SK-N-SH (cell line): ENCODE data around the gene SYNE1. TPM values are rescaled to one million over a fixed set of nuclear protein-coding genes. Genes with fewer than 3 reads are reported as not detected.

Experiments
- CTCF ChIA-PET: fragments of 300-600, 350-600 bp; formaldehyde crosslinking; extraction: SDS; loops from one replicate; lab custom pipeline; 2021; lab: Yijun Ruan, JAX
- POLR2A ChIA-PET: fragments of 350-600 bp; sonication (Branson Sonifier 250); formaldehyde crosslinking; extraction: SDS; loops from one replicate; lab custom pipeline; 2020; ENCODE audit warnings: antibody characterized with exemption, inconsistent platforms; lab: Yijun Ruan, JAX
- DNase-seq: peaks from one replicate; pipeline ENCODE4 v3.0.0; 2012
- H2AFZ ChIP-seq: fragments of 200-600 bp; sonication (generic); 2 replicates; pipeline ENCODE4 v1.8.1; 2016; ENCODE audit warnings: antibody characterized with exemption, mild to moderate bottlenecking, low read depth
- H3F3A ChIP-seq: fragments of 200-600 bp; sonication (generic); replicated peaks from 2 replicates; pipeline ENCODE3; 2016; ENCODE audit warnings: antibody characterized with exemption, mild to moderate bottlenecking; ENCODE audit not compliant: insufficient read depth
- H3K27ac ChIP-seq, 2 experiments: fragments of 200-500 bp in 1 of 2; fragments of 200-600 bp in 1 of 2; sonication (Bioruptor generic) in 1 of 2; sonication (generic), shearing (Covaris generic) in 1 of 2; 2 replicates each; pipeline versions ENCODE4 v1.5.1 to v1.6.1; 2014 to 2016; ENCODE audit warnings: low read depth in 2 of 2, inconsistent platforms in 1 of 2, low read length in 1 of 2, mild to moderate bottlenecking in 1 of 2, mixed read lengths in 1 of 2
- H3K27me3 ChIP-seq: fragments of 200-600 bp; sonication (generic), shearing (Covaris generic); 2 replicates; pipeline ENCODE4 v1.6.1; 2016; ENCODE audit warnings: mixed run types; ENCODE audit not compliant: insufficient read depth
- H3K36me3 ChIP-seq, 2 experiments: fragments of 200-500 bp in 1 of 2; fragments of 200-600 bp in 1 of 2; sonication (Bioruptor generic) in 1 of 2; sonication (generic) in 1 of 2; replicated peaks in 1 of 2; 2 replicates each; pipeline versions ENCODE3 to v1.5.1; 2014 to 2016; ENCODE audit warnings: low read length in 1 of 2, mild to moderate bottlenecking in 1 of 2; ENCODE audit not compliant: insufficient read depth in 2 of 2, control insufficient read depth in 1 of 2
- H3K4me1 ChIP-seq, 2 experiments: fragments of 200-500 bp in 1 of 2; fragments of 200-600 bp in 1 of 2; sonication (Bioruptor generic) in 1 of 2; sonication (generic), shearing (Covaris generic) in 1 of 2; 2 replicates each; pipeline versions ENCODE4 v1.5.1 to v1.6.1; 2014 to 2016; ENCODE audit warnings: low read depth in 1 of 2, low read length in 1 of 2, mixed run types in 1 of 2; ENCODE audit not compliant: insufficient read depth in 2 of 2, control insufficient read depth in 1 of 2
- H3K4me2 ChIP-seq: fragments of 200-600 bp; sonication (generic), shearing (Covaris generic); 2 replicates; pipeline ENCODE4 v1.6.1; 2017; ENCODE audit warnings: mixed run types
- H3K4me3 ChIP-seq, 2 experiments: fragments of 200-500 bp in 1 of 2; fragments of 200-600 bp in 1 of 2; sonication (Bioruptor generic) in 1 of 2; sonication (generic), shearing (Covaris generic) in 1 of 2; 2 replicates each; pipeline versions ENCODE4 v1.5.1 to v1.8.1; 2014 to 2016; ENCODE audit warnings: low read depth in 2 of 2, inconsistent platforms in 1 of 2, low read length in 1 of 2, mild to moderate bottlenecking in 1 of 2, mixed read lengths in 1 of 2, moderate library complexity in 1 of 2
- H3K79me2 ChIP-seq: fragments of 200-600 bp; sonication (generic); 2 replicates; pipeline ENCODE4 v1.8.1; 2017; ENCODE audit warnings: mild to moderate bottlenecking; ENCODE audit not compliant: insufficient read depth
- H3K9ac ChIP-seq: fragments of 200-600 bp; sonication (generic); 2 replicates; pipeline ENCODE4 v1.6.1; 2017; ENCODE audit warnings: mixed run types
- H3K9me2 ChIP-seq: fragments of 200-600 bp; sonication (generic); 2 replicates; pipeline ENCODE4 v1.6.1; 2017; ENCODE audit warnings: mixed run types
- H3K9me3 ChIP-seq: fragments of 200-600 bp; sonication (generic); 2 replicates; pipeline ENCODE4 v1.6.1; 2017; ENCODE audit warnings: mixed run types, mild to moderate bottlenecking, moderate library complexity
- H4K20me1 ChIP-seq: fragments of 200-600 bp; sonication (generic); 2 replicates; pipeline ENCODE4 v1.6.1; 2017; ENCODE audit warnings: mild to moderate bottlenecking, mixed run types; ENCODE audit not compliant: insufficient read depth
- CTCF ChIP-seq: fragments of 200-600 bp; sonication (generic); IDR thresholded peaks from 2 replicates; pipeline ENCODE4 v1.6.1; 2017; ENCODE audit warnings: antibody characterized with exemption, mild to moderate bottlenecking, moderate library complexity
- EP300 ChIP-seq, 2 experiments: IDR thresholded peaks; 2 replicates each; pipeline versions ENCODE4 v1.4.0 to v1.6.1; 2012; ENCODE audit warnings: borderline replicate concordance in 1 of 2, low read depth in 1 of 2, low read length in 1 of 2
- EZH2phosphoT487 ChIP-seq: fragments of 200-600 bp; sonication (generic); IDR thresholded peaks from 2 replicates; pipeline ENCODE4 v1.6.1; 2017; ENCODE audit warnings: low read depth, mixed run types, mild to moderate bottlenecking, antibody characterized with exemption, moderate library complexity, borderline replicate concordance
- FOSL2 ChIP-seq: IDR thresholded peaks from 2 replicates; pipeline ENCODE4 v1.4.0; 2012; ENCODE audit warnings: low read depth, mild to moderate bottlenecking, moderate library complexity, borderline replicate concordance
- FOXJ3 ChIP-seq: sonication (generic); formaldehyde crosslinking; IDR thresholded peaks from 2 replicates; pipeline ENCODE4 v1.5.1; 2020; ENCODE audit warnings: mild to moderate bottlenecking, missing genetic modification reagents
- MAX ChIP-seq: IDR thresholded peaks from 2 replicates; pipeline ENCODE4 v1.4.0; 2012; ENCODE audit warnings: low read depth
- POLR2AphosphoS5 ChIP-seq: IDR thresholded peaks from 2 replicates; pipeline ENCODE4 v1.6.1; 2012; ENCODE audit warnings: low read depth, low read length
- RAD21 ChIP-seq: IDR thresholded peaks from 2 replicates; pipeline ENCODE4 v1.6.1; 2012; ENCODE audit warnings: mild to moderate bottlenecking, low read length
- REST ChIP-seq: IDR thresholded peaks from 2 replicates; pipeline ENCODE4 v1.6.1; 2012; ENCODE audit warnings: mild to moderate bottlenecking, low read depth, low read length, moderate library complexity
- TAF1 ChIP-seq: IDR thresholded peaks from 2 replicates; pipeline ENCODE4 v1.6.1; 2012; ENCODE audit warnings: low read depth, mild to moderate bottlenecking, low read length, moderate library complexity, borderline replicate concordance
- TCF12 ChIP-seq: IDR thresholded peaks from 2 replicates; pipeline ENCODE4 v1.4.0; 2012
- TEAD4 ChIP-seq: IDR thresholded peaks from 2 replicates; pipeline ENCODE4 v1.4.0; 2012; ENCODE audit warnings: mild to moderate bottlenecking, borderline replicate concordance; ENCODE audit not compliant: insufficient read depth
- YY1 ChIP-seq: IDR thresholded peaks from 2 replicates; pipeline ENCODE4 v1.4.0; 2012; ENCODE audit warnings: low read depth, mild to moderate bottlenecking
- ZBTB33 ChIP-seq: IDR thresholded peaks from 2 replicates; pipeline ENCODE4 v1.4.0; 2012; ENCODE audit warnings: low read depth, borderline replicate concordance
- WGBS: methylation state at CpG from one replicate; pipeline ENCODE4 v1.1.6; 2017; ENCODE audit warnings: low lambda C conversion rate; 5-methylcytosine and 5-hydroxymethylcytosine counted together
- polyA plus RNA-seq, 3 experiments: library from polyadenylated mRNA; depleted of rRNA; stranded (reverse); fragments of >200 nt; gene quantifications; 2 replicates each; pipeline ENCODE4 v1.2.3, GENCODE V29; 2012

Gene SYNE1
- polyA plus RNA-seq, 1 of the 3 experiments (the other 2 are of a cell fraction), result 31.1 TPM

GRCh38 chr6:152085451-152085921 is 551.7 kb downstream of the SYNE1 start:
- Histone ChIP-seq H4K20me1 (no peaks in the 10 kb centered on the region), H3K27ac (no peak overlapping the region), H3K4me2 (no peak overlapping the region), H3K4me3 (no peak overlapping the region), H3K79me2 (no peaks in the 10 kb centered on the region), H3K36me3 (no peaks in the 10 kb centered on the region), H2AFZ (no peak overlapping the region), H3K9me3 (no peaks in the 10 kb centered on the region), H3F3A (peaks cover 9% of the 10 kb centered on the region), H3K9me2 (no peaks in the 10 kb centered on the region), H3K27me3 (no peaks in the 10 kb centered on the region), H3K4me1 (peaks cover 0 to 3% of the 10 kb centered on the region in 2 experiments; a peak in 2 of 4 replicates), H3K9ac (no peak overlapping the region)
- CTCF ChIA-PET, result interaction anchor here (1.0 kb wide), 1 partner anchor 12 kb away, joined by 3 read pairs; no protein-coding TSS in a partner anchor
- 46% methylated on average over 4 of the region's 4 CpGs for WGBS
- POLR2A ChIA-PET, result no interaction called here
- no peak for DNase-seq
- no peak for TF ChIP-seq FOSL2
- TF ChIP-seq EP300 (IDR thresholded peaks at IDR 0.05; ENCODE audit: borderline replicate concordance in 1 of 2, low read depth in 1 of 2, low read length in 1 of 2), result no peak
- TF ChIP-seq TAF1, result no peak
- TF ChIP-seq MAX, result no peak
- TF ChIP-seq YY1, result no peak
- no peak for TF ChIP-seq CTCF
- no peak for TF ChIP-seq TCF12
- TF ChIP-seq REST, result no peak
- TF ChIP-seq FOXJ3 (CRISPR knock-in tag), result no peak
- TF ChIP-seq TEAD4, result no peak
- TF ChIP-seq RAD21, result no peak
- TF ChIP-seq EZH2phosphoT487, result no peak
- no peak for TF ChIP-seq ZBTB33
- TF ChIP-seq POLR2AphosphoS5, result no peak
